NCI-H524 (cell line): ENCODE data around the gene ADCYAP1R1.

Experiments used
- DNase-seq, 2 experiments: peaks; one replicate each; lab custom pipeline; 2025; lab: John Stamatoyannopoulos, UW

Gene ADCYAP1R1

GRCh38 chr7:31043051-31043471, 9.0 kb upstream of the ADCYAP1R1 start:
- DNase-seq: peak; percentile 90 to 99

- no peak for DNase-seq
Observed at GRCh38 chr7:31044529-31044928, 7.6 kb upstream of the ADCYAP1R1 start.

GRCh38 chr7:31046723-31047122, 5.4 kb upstream of the ADCYAP1R1 start:
- no peak for DNase-seq

- DNase-seq: no peak
Observed at GRCh38 chr7:31047313-31048146, 4.6 kb upstream of the ADCYAP1R1 start.

GRCh38 chr7:31049005-31049765, 2.9 kb upstream of the ADCYAP1R1 start:
- DNase-seq: no peak

- DNase-seq: peak in 1 of 2 experiments; percentile 46
Observed at GRCh38 chr7:31052487-31052840, 356 bp downstream of the ADCYAP1R1 start.

GRCh38 chr7:31052841-31053601, 913 bp downstream of the ADCYAP1R1 start:
- DNase-seq: no peak

GRCh38 chr7:31053986-31054385, 1.9 kb downstream of the ADCYAP1R1 start:
- DNase-seq: no peak

GRCh38 chr7:31054608-31055278, 2.6 kb downstream of the ADCYAP1R1 start:
- no peak for DNase-seq

GRCh38 chr7:31055471-31055870, 3.4 kb downstream of the ADCYAP1R1 start:
- no peak for DNase-seq

- DNase-seq: peak in 1 of 2 experiments; percentile 24
Observed at GRCh38 chr7:31056775-31057346, 4.8 kb downstream of the ADCYAP1R1 start.

- no peak for DNase-seq
Observed at GRCh38 chr7:31058122-31058521, 6.0 kb downstream of the ADCYAP1R1 start.

- no peak for DNase-seq
Observed at GRCh38 chr7:31058688-31059087, 6.6 kb downstream of the ADCYAP1R1 start.

- peak; percentile 11 to 43 for DNase-seq
Observed at GRCh38 chr7:31059551-31059950, 7.4 kb downstream of the ADCYAP1R1 start.

GRCh38 chr7:31061185-31061584, 9.1 kb downstream of the ADCYAP1R1 start:
- no peak for DNase-seq

GRCh38 chr7:31062746-31063435, 10.8 kb downstream of the ADCYAP1R1 start:
- DNase-seq: no peak

- DNase-seq: no peak
Observed at GRCh38 chr7:31065021-31065593, 13.0 kb downstream of the ADCYAP1R1 start.

GRCh38 chr7:31065840-31066239, 13.7 kb downstream of the ADCYAP1R1 start:
- no peak for DNase-seq

- DNase-seq: peak in 1 of 2 experiments; percentile 34
Observed at GRCh38 chr7:31066516-31067130, 14.5 kb downstream of the ADCYAP1R1 start.

- peak; percentile 68 to 90 for DNase-seq
Observed at GRCh38 chr7:31067491-31067890, 15.4 kb downstream of the ADCYAP1R1 start.
